HG03354 (cell line): Measurements from ENCODE around the gene ENPP7.
"Not testable (repeated sequence)": the region's sequence is repeated elsewhere in the genome, so short reads cannot be mapped to it uniquely, and the experiment has no call there.

Experiments used
- ATAC-seq: cut with Tn5 transposase; IDR thresholded peaks from one replicate; pipeline ENCODE4 v1.9.1; 2021; ENCODE audit warnings: mild to moderate bottlenecking; ENCODE audit not compliant: unreplicated experiment, poor library complexity, severe bottlenecking

Gene ENPP7

GRCh38 chr17:79772726-79773125 is 42.0 kb downstream of the ENPP7 start:
- not testable (repeated sequence) for ATAC-seq

GRCh38 chr17:79774561-79774975 is 43.8 kb downstream of the ENPP7 start:
- ATAC-seq: no peak

- ATAC-seq: no peak
Measured at GRCh38 chr17:79775632-79776031, 44.9 kb downstream of the ENPP7 start.

- no peak for ATAC-seq
Measured at GRCh38 chr17:79776376-79777119, 45.8 kb downstream of the ENPP7 start.

- peak; percentile 26 for ATAC-seq
Measured at GRCh38 chr17:79777120-79777893, 46.6 kb downstream of the ENPP7 start.

GRCh38 chr17:79777894-79778503 is 47.3 kb downstream of the ENPP7 start, which contains the start of gene CBX2:
TSS of gene CBX2 (plus strand) at chr17:79778148. CDS start at chr17:79778236, 88 bp downstream.
- peak; percentile 72 for ATAC-seq

- ATAC-seq: peak; percentile 22
Measured at GRCh38 chr17:79778504-79779083, 47.9 kb downstream of the ENPP7 start.

- no peak for ATAC-seq
Measured at GRCh38 chr17:79779084-79779529, 48.4 kb downstream of the ENPP7 start.

- no peak for ATAC-seq
Measured at GRCh38 chr17:79779661-79780365, 49.1 kb downstream of the ENPP7 start.

GRCh38 chr17:79781012-79781650 is 50.4 kb downstream of the ENPP7 start:
- no peak for ATAC-seq

GRCh38 chr17:79781736-79782575 is 51.2 kb downstream of the ENPP7 start:
- no peak for ATAC-seq

- ATAC-seq: no peak
Measured at GRCh38 chr17:79783891-79784290, 53.1 kb downstream of the ENPP7 start.

- no peak for ATAC-seq
Measured at GRCh38 chr17:79784353-79785016, 53.7 kb downstream of the ENPP7 start.

GRCh38 chr17:79785017-79785899 is 54.5 kb downstream of the ENPP7 start:
- ATAC-seq: no peak

GRCh38 chr17:79785900-79786810 is 55.4 kb downstream of the ENPP7 start:
- no peak for ATAC-seq
